ENCODE measurements around the gene TUBGCP2.
"Not testable (repeated sequence)": the region's sequence is repeated elsewhere in the genome, so short reads cannot be mapped to it uniquely, and the experiment has no call there.

The TUBGCP2 gene

DNA sequence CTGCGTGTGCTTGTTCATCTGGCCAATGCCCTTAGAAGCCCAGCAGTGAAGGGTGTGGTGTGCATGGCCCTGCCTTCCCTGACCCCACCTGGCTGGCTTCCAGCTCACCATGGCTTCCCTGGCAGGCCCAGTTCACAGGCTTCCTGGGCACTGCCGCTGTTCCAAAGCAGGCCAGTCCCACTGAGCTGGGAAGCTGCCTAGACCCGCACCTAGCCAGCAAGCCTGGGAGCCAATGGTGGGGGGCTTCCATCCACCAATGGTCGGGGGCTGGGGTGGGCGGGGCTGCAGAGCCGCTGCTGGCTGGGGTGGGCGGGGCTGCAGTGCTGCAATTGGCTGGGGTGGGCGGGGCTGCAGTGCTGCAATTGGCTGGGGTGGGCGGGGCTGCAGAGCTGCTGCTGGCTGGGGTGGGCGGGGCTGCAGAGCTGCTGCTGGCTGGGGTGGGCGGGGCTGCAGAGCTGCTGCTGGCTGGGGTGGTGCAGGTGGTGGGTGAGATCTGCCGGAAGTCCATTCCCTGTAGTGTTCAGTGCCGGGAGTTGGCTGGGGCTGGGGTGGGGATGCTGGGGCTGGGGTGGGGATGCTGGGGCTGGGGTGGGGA is 15.6 kb upstream of the TUBGCP2 start:
- DNase-seq = peak; percentile 68

DNA sequence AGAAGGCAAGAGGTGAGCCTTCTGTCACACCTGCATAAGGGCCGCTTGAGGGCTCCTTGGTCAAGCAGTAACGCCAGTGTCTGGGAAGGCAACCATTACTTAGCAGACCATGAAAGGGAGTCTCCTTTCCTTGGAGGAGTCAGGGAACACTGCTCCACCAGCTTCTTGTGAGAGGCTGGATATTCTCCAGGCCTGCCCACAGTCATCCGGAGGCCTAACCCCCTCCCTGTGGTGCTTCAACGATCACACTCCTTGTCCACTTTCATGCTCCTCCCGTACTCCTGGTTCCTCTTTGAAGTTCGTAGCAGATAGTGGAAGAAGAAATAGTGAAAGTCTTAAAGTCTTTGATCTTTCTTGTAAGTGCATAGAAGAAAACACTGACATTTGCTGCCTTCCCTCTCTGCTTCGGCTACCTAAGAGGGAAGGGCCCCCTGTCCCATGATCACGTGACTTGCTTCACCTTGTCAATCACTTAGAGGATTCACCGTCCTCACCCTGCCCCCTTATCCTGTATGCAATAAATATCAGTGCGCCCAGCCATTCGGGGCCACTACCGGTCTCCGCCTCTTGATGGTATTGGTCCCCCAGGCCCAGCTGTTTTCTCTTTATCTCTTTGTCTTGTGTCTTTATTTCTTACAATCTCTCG is 13.5 kb upstream of the TUBGCP2 start:
- DNase-seq = not testable (repeated sequence)

DNA sequence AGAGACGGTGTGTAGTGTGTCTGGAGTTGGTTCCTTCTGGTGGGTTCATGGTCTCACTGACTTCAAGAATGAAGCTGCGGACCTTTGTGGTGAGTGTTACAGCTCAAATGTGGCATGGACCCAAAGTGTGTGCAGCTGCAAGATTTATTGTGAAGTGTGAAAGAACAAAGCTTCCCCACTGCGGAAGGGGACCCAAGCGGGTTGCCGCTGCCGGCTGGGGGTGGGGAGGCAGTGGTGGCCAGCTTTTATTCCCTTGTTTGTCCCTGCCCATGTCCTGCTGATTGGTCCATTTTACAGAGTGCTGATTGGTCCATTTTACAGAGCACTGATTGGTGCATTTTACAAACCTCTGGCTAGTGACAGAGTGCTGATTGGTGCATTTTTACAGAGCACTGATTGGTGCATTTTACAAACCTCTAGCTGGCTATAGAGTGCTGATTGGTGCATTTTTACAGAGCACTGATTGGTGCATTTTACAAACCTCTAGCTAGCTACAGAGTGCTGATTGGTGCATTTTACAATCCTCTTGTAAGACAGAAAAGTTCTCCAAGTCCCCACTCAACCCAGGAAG is 12.3 kb upstream of the TUBGCP2 start:
- DNase-seq = not testable (repeated sequence)

DNA sequence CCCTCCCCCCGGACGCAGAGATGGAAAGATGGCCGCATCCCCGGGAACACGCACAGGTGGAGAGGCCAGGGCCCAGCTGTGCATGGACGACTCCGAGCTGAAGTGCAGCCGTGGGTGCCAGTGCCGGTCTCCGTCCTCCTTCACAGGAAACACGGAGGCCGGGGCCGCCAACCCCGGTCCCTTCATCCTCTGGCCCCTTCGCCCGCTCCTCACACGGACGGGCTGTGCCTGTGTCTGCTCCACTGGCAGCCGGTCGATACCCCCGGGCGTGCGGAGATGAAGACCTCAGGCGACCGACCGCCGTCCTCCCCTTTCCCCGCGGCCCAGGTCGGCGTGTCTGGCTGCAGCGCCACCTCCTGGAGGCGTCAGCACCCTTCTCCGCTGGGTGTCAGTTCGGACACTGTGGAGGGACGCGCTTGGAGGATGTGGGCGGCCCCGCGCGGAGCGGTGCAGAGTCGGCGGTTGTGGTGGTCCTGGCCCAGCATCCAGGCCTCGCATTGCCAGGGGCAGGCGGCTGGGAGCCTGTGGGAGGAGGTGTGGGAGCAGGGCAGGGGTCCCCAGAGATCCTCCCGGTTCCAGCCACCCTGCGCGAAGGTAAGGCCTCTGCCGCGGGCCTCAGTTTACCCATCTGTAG is 9.9 kb upstream of the TUBGCP2 start:
- DNase-seq = peak; percentile 77

DNA sequence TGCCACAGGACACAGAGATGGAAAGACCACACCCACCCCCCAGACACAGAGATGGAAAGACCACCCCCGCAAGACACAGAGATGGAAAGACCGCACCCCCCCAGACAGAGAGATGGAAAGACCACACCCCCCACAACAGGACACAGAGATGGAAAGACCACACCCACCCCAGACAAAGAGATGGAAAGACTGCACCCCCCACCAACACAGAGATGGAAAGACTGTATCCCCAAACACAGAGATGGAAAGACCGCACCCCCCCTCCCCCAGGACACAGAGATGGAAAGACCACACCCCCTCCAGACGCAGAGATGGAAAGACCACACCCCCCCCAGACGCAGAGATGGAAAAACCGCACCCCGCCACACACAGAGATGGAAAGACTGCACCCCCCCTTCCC is 8.1 kb upstream of the TUBGCP2 start:
- DNase-seq = no peak

DNA sequence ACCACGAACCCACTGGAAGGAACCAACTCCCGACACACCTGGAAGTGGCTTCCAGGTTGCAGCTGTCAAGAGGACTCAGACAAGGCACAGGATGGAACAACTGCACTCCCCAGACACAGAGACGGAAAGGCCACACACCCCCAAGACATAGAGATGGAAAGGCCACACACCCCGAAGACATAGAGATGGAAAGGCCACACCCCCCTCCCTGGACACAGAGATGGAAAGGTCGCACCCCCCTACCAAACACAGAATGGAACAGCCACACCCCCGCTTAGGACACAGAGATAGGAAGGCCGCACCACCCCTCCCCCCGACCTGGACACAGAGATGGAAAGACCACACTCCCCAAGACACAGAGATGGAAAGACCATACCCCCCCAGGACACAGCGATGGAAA is 7.6 kb upstream of the TUBGCP2 start:
- DNase-seq = no peak

DNA sequence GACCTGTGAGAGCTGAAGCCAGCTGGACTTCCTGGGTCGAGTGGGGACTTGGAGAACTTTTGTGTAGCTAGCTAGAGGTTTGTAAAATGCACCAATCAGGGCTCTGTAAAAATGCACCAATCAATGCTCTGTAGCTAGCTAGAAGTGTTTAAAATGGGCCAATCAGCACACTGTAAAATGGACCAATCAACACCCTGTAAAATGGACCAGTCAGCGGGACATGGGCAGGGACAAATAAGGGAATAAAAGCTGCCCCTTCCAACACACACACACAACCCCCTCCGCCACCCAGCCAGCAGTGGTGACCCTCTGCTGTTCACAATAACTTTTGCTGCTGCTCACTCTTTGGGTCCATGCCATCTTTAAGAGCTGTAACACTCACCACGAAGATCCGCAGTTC is 7.2 kb upstream of the TUBGCP2 start:
- DNase-seq = no peak

DNA sequence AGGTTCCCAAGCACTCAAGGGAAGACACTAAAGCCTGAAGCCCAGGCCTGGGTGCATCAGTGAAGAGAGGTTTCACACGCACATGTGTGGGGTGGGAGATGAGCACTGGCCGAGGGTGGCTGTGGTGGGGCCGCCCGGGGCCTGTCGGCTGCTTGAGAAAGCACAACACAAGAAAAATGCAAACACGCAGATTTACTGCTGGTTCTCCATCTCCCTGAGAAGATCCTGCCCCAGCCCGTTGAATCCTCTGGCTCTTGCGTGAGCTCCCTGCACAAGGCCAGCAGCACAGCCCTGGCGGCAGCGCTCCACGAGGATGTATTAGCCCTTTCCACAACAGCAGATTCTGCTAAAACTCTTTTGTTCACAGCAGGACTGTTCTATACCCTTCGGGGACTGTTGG is 6.2 kb upstream of the TUBGCP2 start:
- DNase-seq = no peak

DNA sequence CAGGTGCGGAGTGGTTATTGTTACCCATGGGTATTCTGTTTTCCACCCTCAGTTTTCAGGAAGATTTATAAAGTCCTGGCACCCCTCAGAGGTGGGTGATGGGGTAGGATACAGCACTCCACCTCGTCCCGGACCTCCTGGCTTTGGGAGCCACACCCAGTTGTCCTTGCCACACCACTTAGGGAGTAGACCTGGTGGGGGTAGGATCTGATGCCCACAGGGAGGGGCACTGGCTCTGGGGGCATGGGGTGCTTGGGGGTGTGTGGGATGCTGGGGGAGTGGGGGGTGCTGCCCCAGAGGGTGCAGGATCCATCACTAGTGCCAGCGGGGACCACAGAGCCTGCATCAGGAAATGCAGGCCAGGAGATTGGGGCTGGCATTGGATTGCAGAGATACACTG is 4.5 kb upstream of the TUBGCP2 start:
- no peak for DNase-seq

DNA sequence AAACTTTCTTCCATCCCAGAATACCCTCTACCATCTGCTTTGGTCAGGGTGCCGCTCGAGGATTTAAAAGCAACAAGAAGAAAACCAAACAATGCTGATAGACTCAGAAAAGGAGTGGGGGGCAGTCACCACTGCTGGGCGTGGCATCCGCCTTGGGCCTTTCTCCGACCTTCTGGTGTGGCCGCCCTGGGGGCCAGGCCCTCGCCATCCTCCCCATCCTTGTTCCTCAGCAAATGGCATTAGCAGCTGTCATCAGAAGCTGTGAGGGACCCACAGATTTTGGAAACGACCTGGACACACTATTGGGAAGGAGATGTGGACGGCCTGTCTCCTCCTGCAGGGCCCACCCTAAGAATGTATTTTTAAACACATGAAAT is 4.1 kb upstream of the TUBGCP2 start:
- DNase-seq = no peak

DNA sequence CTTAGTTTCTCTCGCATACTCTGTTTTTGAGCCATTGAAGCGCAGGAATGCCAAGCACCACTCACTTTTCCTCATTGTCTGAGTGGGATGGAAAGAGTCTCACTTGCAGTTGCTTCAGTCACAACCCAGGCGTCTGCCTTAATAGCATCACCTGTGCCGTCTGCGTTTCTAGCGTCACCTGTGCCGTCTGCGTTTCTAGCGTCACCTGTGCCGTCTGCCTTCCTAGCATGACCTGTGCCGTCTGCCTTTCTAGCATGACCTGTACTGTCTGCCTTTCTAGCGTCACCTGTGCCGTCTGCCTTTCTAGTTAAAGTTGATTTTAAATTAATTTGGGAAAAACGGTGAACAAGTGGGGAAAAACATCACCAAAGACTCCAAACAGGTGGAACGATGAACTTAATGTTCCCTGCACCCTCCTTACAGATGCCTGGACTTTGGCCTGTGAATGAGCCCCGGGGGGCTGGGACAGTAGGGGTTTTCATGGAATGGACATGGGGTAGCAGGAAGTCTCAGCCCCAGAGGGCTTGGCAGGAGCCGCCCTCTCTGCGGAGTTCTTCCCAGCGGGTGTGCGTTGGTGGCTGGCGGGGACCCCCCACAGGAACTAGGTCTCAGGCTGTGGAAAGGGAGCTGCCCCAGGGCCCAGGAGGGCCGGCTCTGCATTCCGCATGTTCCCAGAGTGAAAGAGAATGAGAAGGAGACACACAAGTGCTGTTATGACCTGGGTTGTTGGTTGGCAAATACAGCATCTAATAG is 3.5 kb upstream of the TUBGCP2 start:
- no peak for DNase-seq

DNA sequence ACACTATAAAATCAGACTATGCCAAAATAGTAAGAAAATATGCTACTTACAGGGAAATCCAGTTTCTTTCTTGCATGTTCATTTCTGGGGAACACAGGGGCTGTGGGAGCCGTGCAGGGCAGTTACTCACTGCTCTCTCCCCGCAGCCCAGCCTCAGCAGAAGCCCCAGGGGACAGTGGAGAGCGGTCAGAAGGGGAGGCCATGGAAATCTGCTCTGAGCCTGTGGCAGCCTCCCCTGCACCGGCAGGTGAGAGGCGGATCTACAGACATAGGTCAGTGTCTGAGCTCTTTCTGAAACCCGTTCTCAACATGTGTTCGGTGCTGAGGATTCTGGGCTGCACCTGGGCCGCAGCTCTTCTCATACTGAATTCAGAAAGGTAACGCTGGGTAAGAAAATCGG is 2.9 kb upstream of the TUBGCP2 start:
- no peak for DNase-seq

DNA sequence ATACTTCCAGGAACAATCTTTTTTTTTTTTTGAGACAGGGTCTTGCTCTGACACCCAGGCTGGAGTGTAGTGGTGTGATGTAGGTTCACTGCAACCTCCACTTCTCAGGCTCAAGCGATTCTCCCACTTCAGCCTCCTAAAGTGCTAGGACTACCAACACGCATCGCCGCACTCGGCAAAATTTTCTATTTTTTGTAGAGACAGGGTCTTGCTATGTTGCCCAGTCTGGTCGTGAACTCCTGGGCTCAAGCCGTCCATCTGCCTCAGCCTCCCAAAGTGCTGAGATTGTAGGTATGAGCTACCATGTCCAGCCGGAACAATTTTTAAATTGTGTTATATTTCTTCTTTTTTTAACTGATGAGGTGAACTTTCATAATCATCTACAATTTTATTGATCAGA is 2.1 kb upstream of the TUBGCP2 start:
- DNase-seq = no peak

DNA sequence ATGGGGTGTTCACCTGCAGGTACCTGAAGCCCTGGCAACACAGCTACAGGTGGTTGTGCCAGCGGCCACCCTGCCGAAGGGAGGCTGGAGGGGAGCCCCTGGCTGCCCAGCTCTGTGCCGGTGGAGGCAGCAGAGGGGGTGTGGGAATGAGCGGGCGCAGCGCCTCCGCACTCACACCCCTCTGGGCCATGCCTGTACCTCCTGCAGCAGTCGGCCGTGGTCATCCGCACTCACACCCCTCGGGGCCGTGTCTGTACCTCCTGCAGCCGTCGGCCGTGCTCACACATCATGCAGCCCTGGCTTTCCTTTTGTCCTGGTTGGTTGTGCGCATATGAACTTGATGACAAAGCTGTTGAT is 1.7 kb upstream of the TUBGCP2 start:
- DNase-seq = no peak

DNA sequence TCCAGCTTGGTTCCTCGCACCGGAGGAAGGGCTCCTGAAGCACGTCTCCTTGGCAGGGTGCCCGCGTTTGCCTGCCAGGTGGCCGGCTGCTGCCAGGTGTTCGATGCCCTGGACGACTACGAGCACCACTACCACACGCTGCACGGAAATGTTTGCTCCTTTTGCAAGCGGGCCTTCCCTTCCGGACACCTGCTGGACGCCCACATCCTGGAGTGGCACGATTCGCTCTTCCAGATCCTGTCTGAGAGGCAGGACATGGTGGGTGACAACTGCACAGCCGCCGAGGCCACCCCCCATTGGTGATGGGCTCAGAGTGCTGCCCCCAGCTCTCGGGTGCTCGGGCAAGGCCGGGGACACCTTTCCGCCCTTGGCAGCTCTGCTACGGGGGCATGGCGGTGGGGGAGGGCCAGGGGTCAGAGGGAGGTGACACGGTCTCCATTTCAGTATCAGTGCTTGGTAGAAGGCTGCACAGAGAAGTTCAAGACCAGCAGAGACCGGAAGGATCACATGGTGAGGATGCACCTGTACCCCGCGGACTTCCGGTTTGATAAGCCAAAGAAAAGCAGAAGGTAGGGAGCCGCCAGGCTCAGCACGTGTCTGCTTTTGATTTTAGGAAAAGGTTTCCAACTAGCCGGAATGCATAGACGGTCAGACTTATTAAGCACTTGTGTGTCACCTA is 1.2 kb upstream of the TUBGCP2 start:
- no peak for DNase-seq

DNA sequence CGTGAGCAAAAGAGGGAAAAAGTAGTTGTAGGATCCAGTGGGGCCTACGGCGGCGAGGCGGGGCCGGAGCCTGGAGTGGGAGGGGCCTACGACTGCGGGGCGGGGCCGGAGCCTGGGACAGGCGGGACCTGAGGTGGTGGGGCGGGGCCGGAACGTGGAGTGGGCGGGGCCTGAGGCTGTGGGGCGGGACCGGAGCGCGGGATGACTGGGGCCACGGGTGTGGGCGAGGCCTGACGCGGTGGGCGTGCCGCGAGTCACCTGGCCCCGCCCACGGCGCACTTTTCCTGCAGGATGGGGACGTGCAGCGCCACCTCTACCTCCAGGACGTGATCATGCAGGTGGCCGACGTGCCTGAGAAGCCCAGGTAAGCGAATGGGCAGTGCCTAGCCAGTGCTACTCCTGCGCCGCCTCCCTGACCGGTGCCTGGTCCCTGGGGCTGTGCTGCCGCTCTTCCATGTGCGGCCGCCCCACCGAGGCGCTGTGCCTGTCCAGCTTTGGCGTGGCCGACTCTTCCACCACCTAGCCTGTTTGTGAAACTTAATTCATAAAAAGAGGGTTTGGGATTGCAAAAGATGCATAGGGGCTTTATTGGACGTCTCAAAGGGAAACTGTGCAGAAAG is 538 bp upstream of the TUBGCP2 start:
- peak; percentile 89 for DNase-seq

DNA sequence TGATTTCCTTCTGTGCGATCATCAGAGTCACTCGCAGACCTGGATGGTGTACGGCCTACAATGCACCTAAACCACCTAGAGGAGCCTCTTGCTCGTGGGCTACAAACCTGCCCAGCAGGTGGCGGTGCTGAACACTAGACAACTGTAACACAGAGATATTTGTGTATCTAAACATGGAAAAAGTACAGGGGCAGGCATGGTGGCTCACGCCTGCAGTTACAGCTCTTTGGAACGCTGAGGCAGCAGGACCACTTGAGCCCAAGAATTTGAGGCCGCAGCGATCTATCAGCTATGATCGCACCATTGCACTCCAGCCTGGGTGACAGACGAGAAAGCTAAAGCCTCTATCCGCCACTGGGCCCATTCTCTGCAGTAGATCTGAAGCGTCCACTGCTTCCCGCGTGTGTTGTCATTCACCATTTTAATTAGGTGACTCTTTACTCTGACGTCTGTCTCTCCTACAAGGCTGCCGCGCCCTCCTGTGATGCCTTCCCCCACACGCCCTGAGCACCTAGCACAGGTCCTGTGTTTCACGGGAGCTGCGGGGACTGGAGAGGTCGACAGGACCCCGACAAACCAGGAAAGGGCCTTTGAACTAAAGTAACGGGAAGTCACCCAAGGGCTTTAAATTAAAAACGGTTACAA is 774 bp downstream of the TUBGCP2 start:
- DNase-seq = peak; percentile 92

DNA sequence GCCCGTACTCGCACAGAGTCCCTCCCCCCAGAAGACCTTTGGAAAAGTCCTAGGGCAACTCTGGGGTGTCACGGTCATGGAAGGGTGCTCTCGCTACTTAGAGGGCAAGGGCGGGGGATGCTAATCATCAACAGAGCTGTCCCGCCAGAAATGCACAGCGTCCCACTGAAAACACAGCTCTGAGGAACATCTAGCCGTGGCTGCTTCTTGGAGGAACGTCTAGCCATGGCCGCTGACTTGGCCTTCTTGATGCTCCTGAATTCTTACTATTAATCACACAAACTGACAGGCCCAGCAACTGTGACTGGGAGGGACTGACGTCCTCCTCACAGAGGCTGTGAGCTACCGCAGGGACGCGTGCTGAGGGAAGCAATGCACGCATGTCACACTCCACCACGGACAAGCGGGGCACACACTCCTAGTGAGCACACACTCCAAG is 1.7 kb downstream of the TUBGCP2 start:
- no peak for DNase-seq

DNA sequence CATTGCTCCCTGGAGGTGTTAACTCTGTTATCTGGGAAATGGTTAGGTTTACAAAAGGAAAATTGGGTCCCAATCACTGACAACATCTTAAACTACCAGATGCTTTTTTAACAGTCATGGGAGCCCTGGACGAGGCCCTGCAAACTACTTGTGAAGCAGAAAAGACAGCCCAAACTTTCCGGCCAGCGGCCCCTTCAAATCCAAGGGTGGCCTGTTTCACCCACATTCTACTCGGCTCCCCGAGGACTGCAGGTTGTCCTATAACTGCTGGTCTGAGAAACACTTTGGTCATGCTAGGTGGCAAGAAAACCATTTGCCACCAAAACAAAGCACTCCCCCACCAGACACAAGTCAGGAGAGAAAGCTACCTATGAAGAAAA is 2.6 kb downstream of the TUBGCP2 start:
- no peak for DNase-seq

DNA sequence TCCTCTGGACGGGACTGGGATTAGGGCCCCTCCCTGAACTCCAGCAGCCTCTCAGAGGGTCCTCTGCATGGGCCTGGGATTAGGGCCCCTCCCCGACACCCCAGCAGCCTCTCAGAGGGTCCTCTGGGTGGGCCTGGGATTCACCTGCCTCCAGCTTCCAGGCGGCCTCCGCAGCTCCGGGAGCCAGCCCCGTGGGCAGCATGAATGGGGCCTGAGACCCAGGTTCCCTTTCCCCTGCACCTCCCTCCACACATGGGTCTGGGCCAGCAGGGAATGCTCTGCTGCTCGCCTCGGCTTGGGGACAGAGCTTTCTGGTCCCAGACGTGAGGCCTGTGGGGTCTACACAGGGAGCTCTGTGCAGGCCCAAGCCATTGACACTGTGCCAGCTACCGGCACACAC is 5.5 kb downstream of the TUBGCP2 start:
- DNase-seq = no peak

DNA sequence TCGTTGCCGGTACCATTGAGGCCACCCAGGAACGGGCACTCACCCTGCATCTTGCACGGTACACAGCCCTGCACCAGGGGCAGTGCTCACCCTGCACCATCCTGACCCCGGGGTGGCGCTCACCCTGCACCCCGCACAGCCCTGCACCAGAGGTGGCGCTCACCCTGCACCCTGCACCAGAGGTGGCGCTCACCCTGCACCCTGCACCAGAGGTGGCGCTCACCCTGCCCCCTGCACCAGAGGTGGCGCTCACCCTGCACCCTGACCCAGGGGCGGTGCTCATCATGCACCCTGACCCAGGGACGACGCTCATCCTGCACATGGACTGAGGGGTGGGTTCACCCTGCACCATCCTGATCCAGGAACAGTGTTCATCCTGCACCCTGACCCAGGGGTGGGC is 6.4 kb downstream of the TUBGCP2 start:
- no peak for DNase-seq

DNA sequence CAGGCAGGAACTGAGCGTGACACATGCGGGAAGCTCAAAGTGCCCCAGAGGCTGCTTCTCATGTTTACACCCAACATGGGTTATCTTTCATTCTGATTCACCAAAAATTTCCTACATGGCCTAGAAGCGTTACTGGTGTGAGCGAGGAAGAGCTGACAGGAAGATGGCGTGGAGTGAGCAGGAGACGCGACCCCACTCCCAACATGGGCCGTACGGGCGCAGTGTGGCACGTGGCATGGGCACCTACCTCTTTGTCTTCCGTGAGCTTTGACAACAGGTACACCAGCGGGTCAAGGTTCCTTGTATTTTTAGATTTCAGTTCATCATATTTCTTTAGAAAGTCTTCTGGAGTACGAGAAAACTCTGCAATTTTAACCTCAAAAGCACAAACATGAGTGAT is 8.9 kb downstream of the TUBGCP2 start:
- no peak for DNase-seq

Data from CD4-positive, alpha-beta T cell treated with Interleukin-6 for 4 hours (primary cell).